Neural cell (in vitro differentiated cells): ENCODE measurements around the gene PCNX2. TPM values are rescaled to one million over a fixed set of nuclear protein-coding genes. Genes with fewer than 3 reads are reported as not detected.

Source experiments
- H2AFZ ChIP-seq: fragments of 200-600, 300-800 bp; sonication (generic), shearing (Covaris generic); 2 replicates; pipeline ENCODE4 v1.6.0; 2014; ENCODE audit warnings: low read depth, mild to moderate bottlenecking, antibody characterized with exemption, low read length, moderate library complexity
- H3F3A ChIP-seq: fragments of 200-600 bp; shearing (Covaris generic); 2 replicates; pipeline ENCODE4 v1.6.1; 2016; ENCODE audit warnings: mild to moderate bottlenecking, moderate library complexity, mixed read lengths, antibody characterized with exemption, low read length; ENCODE audit not compliant: insufficient read depth, poor library complexity, severe bottlenecking
- H3K27ac ChIP-seq: fragments of 200-600, 300-800 bp; sonication (generic), shearing (Covaris generic); 2 replicates; pipeline ENCODE4 v1.5.1; 2014; ENCODE audit warnings: mild to moderate bottlenecking, low read length, moderate library complexity
- H3K27me3 ChIP-seq: fragments of 300-800, 200-600 bp; sonication (generic), shearing (Covaris generic); 2 replicates; pipeline ENCODE4 v1.6.0; 2014; ENCODE audit warnings: mild to moderate bottlenecking, low read depth, low read length, moderate library complexity; ENCODE audit not compliant: insufficient read depth
- H3K36me3 ChIP-seq: fragments of 300-800, 200-600 bp; sonication (generic), shearing (Covaris generic); 2 replicates; pipeline ENCODE4 v1.5.1; 2014; ENCODE audit warnings: mild to moderate bottlenecking, antibody characterized with exemption, low read length, moderate library complexity; ENCODE audit not compliant: insufficient read depth
- H3K4me2 ChIP-seq: fragments of 300-800, 200-600 bp; sonication (generic), shearing (Covaris generic); 2 replicates; pipeline ENCODE4 v1.6.0; 2014; ENCODE audit warnings: mild to moderate bottlenecking, low read length
- H3K4me3 ChIP-seq: fragments of 300-800, 200-600 bp; sonication (generic), shearing (Covaris generic); 2 replicates; pipeline ENCODE4 v1.5.1; 2014; ENCODE audit warnings: mild to moderate bottlenecking, low read length, moderate library complexity
- H3K79me2 ChIP-seq: fragments of 200-600 bp; shearing (Covaris generic); replicated peaks from 2 replicates; pipeline ENCODE4 v1.6.0; 2014; ENCODE audit warnings: mild to moderate bottlenecking, low read length, moderate library complexity; ENCODE audit not compliant: insufficient read depth
- H3K9ac ChIP-seq: fragments of 300-800, 200-600 bp; sonication (generic), shearing (Covaris generic); 2 replicates; pipeline ENCODE4 v1.6.1; 2016; ENCODE audit warnings: mild to moderate bottlenecking, low read length, mixed read lengths
- H3K9me2 ChIP-seq: fragments of 200-600 bp; shearing (Covaris generic); 2 replicates; pipeline ENCODE4 v1.6.1; 2016; ENCODE audit warnings: mild to moderate bottlenecking, low read length, mixed read lengths; ENCODE audit not compliant: insufficient read depth
- H3K9me3 ChIP-seq: fragments of 200-600, 300-800 bp; sonication (generic), shearing (Covaris generic); 2 replicates; pipeline ENCODE4 v1.6.1; 2016; ENCODE audit warnings: mild to moderate bottlenecking, mixed run types, low read length, moderate library complexity, mixed read lengths
- H4K20me1 ChIP-seq: fragments of 200-600 bp; shearing (Covaris generic); 2 replicates; pipeline ENCODE4 v1.6.1; 2016; ENCODE audit warnings: mild to moderate bottlenecking, mixed run types; ENCODE audit not compliant: insufficient read depth
- CTCF ChIP-seq: fragments of 450-650 bp; IDR thresholded peaks from 2 replicates; pipeline ENCODE4 v1.5.1; 2014; ENCODE audit warnings: antibody characterized with exemption, mild to moderate bottlenecking, moderate library complexity; ENCODE audit not compliant: poor library complexity, severe bottlenecking
- EP300 ChIP-seq: fragments of 450-650 bp; conservative IDR thresholded peaks from 2 replicates; pipeline ENCODE4 v1.6.1; 2014; ENCODE audit warnings: antibody characterized with exemption, mild to moderate bottlenecking, moderate library complexity; ENCODE audit not compliant: poor library complexity, severe bottlenecking
- EZH2 ChIP-seq: fragments of 200-600, 300-800 bp; shearing (Covaris generic), sonication (generic); IDR thresholded peaks from 2 replicates; pipeline ENCODE4 v1.6.1; 2014; ENCODE audit warnings: antibody characterized with exemption, low read length, borderline replicate concordance, mild to moderate bottlenecking; ENCODE audit not compliant: insufficient read depth, poor library complexity, severe bottlenecking
- MXI1 ChIP-seq: fragments of 450-650 bp; conservative IDR thresholded peaks from 2 replicates; pipeline ENCODE4 v1.6.1; 2014; ENCODE audit warnings: antibody characterized with exemption, mild to moderate bottlenecking; ENCODE audit not compliant: poor library complexity, severe bottlenecking
- POLR2AphosphoS5 ChIP-seq: IDR thresholded peaks from 2 replicates; pipeline ENCODE4 v1.6.1; 2012
- RAD21 ChIP-seq: fragments of 450-650 bp; conservative IDR thresholded peaks from 2 replicates; pipeline ENCODE4 v1.6.1; 2014; ENCODE audit warnings: antibody characterized with exemption, mild to moderate bottlenecking, moderate library complexity
- SMC3 ChIP-seq: fragments of 450-650 bp; conservative IDR thresholded peaks from 2 replicates; pipeline ENCODE4 v1.6.1; 2014; ENCODE audit warnings: antibody characterized with exemption, mild to moderate bottlenecking, moderate library complexity; ENCODE audit not compliant: poor library complexity
- TAF1 ChIP-seq: IDR thresholded peaks from 2 replicates; pipeline ENCODE4 v1.6.1; 2012; ENCODE audit warnings: low read depth
- polyA plus RNA-seq: library from polyadenylated mRNA; depleted of rRNA; stranded (reverse); fragments of >200 nt; gene quantifications from 2 replicates; pipeline ENCODE4 v1.2.3, GENCODE V29; 2014
- TF ChIP-seq, protein P1 (sequence below): IDR thresholded peaks from 2 replicates; pipeline ENCODE4 v1.6.1; 2012; ENCODE audit warnings: borderline replicate concordance

The PCNX2 gene
- polyA plus RNA-seq, 1 donor from 2014 or later: 17.2 TPM

DNA sequence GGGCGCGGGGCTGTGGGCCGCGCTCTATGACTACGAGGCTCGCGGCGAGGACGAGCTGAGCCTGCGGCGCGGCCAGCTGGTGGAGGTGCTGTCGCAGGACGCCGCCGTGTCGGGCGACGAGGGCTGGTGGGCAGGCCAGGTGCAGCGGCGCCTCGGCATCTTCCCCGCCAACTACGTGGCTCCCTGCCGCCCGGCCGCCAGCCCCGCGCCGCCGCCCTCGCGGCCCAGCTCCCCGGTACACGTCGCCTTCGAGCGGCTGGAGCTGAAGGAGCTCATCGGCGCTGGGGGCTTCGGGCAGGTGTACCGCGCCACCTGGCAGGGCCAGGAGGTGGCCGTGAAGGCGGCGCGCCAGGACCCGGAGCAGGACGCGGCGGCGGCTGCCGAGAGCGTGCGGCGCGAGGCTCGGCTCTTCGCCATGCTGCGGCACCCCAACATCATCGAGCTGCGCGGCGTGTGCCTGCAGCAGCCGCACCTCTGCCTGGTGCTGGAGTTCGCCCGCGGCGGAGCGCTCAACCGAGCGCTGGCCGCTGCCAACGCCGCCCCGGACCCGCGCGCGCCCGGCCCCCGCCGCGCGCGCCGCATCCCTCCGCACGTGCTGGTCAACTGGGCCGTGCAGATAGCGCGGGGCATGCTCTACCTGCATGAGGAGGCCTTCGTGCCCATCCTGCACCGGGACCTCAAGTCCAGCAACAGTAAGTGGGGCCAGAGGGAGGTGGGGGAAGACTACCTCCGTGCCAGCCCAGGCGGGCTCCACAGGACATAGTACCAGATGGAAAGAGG, 32.8 kb upstream of the PCNX2 start:
- Histone ChIP-seq H4K20me1 (no peaks in the 10 kb centered on the region), H3K27me3 (peaks cover 30% of the 10 kb centered on the region), H3K9ac (peak overlapping the region; percentile 64), H3K9me3 (no peaks in the 10 kb centered on the region), H3K36me3 (no peaks in the 10 kb centered on the region), H3K4me3 (peak overlapping the region; percentile 76), H3K27ac (no peak overlapping the region), H2AFZ (no peak overlapping the region), H3K9me2 (no peaks in the 10 kb centered on the region), H3K79me2 (no peaks in the 10 kb centered on the region), H3F3A (no peaks in the 10 kb centered on the region), H3K4me2 (peak overlapping the region; percentile 82)
- no peak for TF ChIP-seq SMC3
- TF ChIP-seq POLR2AphosphoS5: no peak
- TF ChIP-seq CTCF: peak; percentile 24
- TF ChIP-seq RAD21: no peak
- no peak for TF ChIP-seq EZH2
- TF ChIP-seq MXI1: peak; percentile 88
- TF ChIP-seq TAF1: no peak
- TF ChIP-seq EP300: no peak
- TF ChIP-seq, protein P1, sequence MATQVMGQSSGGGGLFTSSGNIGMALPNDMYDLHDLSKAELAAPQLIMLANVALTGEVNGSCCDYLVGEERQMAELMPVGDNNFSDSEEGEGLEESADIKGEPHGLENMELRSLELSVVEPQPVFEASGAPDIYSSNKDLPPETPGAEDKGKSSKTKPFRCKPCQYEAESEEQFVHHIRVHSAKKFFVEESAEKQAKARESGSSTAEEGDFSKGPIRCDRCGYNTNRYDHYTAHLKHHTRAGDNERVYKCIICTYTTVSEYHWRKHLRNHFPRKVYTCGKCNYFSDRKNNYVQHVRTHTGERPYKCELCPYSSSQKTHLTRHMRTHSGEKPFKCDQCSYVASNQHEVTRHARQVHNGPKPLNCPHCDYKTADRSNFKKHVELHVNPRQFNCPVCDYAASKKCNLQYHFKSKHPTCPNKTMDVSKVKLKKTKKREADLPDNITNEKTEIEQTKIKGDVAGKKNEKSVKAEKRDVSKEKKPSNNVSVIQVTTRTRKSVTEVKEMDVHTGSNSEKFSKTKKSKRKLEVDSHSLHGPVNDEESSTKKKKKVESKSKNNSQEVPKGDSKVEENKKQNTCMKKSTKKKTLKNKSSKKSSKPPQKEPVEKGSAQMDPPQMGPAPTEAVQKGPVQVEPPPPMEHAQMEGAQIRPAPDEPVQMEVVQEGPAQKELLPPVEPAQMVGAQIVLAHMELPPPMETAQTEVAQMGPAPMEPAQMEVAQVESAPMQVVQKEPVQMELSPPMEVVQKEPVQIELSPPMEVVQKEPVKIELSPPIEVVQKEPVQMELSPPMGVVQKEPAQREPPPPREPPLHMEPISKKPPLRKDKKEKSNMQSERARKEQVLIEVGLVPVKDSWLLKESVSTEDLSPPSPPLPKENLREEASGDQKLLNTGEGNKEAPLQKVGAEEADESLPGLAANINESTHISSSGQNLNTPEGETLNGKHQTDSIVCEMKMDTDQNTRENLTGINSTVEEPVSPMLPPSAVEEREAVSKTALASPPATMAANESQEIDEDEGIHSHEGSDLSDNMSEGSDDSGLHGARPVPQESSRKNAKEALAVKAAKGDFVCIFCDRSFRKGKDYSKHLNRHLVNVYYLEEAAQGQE: no peak

DNA sequence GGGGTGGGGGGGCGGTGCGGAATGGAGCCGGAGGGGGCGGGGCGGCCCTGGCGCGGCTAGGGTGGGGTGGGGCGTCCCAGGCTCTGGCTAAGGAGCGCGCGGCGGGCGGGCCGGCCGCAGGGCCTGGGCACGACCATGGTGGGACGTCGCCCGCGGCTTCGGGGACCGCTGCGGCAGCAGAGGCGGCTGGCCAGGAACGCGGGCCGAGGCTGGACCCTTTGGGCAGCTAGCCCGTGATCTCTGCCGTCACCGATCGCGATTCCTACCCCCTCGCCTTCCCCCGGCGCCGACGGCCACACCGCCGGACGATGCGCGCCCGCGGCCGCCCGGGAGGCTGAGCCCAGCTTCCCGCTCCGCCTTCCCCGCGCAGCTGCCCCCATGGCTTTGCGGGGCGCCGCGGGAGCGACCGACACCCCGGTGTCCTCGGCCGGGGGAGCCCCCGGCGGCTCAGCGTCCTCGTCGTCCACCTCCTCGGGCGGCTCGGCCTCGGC, 32.2 kb upstream of the PCNX2 start, which contains the start of gene MAP3K21:
MAP3K21 (plus strand) TSS at position 74 of the 491 bp plus-strand sequence; CDS start at position 379, 305 bp downstream.
- Histone ChIP-seq H3K9ac (peak within 1 kb of the TSS; percentile 64), H3K27ac (no peak within 1 kb of the TSS), H4K20me1 (no peaks in the 10 kb centered on the region)

More for the DNA sequence above, 32.2 kb upstream of the PCNX2 start, which contains the start of gene MAP3K21:
- Histone ChIP-seq H3K36me3 (no peaks in the 10 kb centered on the region), H3F3A (no peaks in the 10 kb centered on the region), H3K9me3 (no peaks in the 10 kb centered on the region), H3K27me3 (peaks cover 30% of the 10 kb centered on the region), H3K4me3 (peak within 1 kb of the TSS; percentile 76), H2AFZ (no peak within 1 kb of the TSS), H3K79me2 (no peaks in the 10 kb centered on the region), H3K9me2 (no peaks in the 10 kb centered on the region), H3K4me2 (peak within 1 kb of the TSS; percentile 30)
- TF ChIP-seq EZH2: no peak
- TF ChIP-seq, protein P1: no peak
- no peak for TF ChIP-seq TAF1
- TF ChIP-seq SMC3: no peak
- TF ChIP-seq CTCF: no peak
- TF ChIP-seq RAD21: no peak
- TF ChIP-seq EP300: no peak
- TF ChIP-seq MXI1: no peak
- no peak for TF ChIP-seq POLR2AphosphoS5
